GM12873 (cell line): Measurements from ENCODE around the gene SMAD3.

Experiments
- CTCF ChIP-seq: IDR thresholded peaks from 2 replicates; pipeline ENCODE4 v1.5.1; 2012; ENCODE audit warnings: low read depth, mild to moderate bottlenecking, moderate library complexity, low read length, control low read depth; ENCODE audit not compliant: insufficient read depth; ENCODE audit errors: missing control alignments

Gene SMAD3

GRCh38 chr15:67147396-67147949, 82.1 kb downstream of the SMAD3 start:
- TF ChIP-seq CTCF, result no peak

GRCh38 chr15:67148196-67148701, 82.8 kb downstream of the SMAD3 start:
- TF ChIP-seq CTCF, result no peak

- no peak for TF ChIP-seq CTCF
These were observed 83.8 kb downstream of the SMAD3 start for GRCh38 chr15:67149068-67149772.

- TF ChIP-seq CTCF, result no peak
These were observed 84.3 kb downstream of the SMAD3 start for GRCh38 chr15:67149773-67150022.

- no peak for TF ChIP-seq CTCF
These were observed 84.8 kb downstream of the SMAD3 start for GRCh38 chr15:67150023-67150860.

GRCh38 chr15:67152429-67152828, 87.0 kb downstream of the SMAD3 start:
- no peak for TF ChIP-seq CTCF

GRCh38 chr15:67154249-67154648, 88.8 kb downstream of the SMAD3 start:
- TF ChIP-seq CTCF, result no peak
